Measurements from ENCODE around the gene ENTREP1. TPM values are rescaled to one million over a fixed set of nuclear protein-coding genes. Genes with fewer than 3 reads are reported as not detected.
A peak's percentile ranks its signal among the peaks of the same experiment; 100 is the strongest.

ENTREP1 gene
- total RNA-seq, 1 donor from 2014 or later = 0.53 TPM

GRCh38 chr9:69325409-69326212 is 596 bp downstream of the ENTREP1 start:
- Histone ChIP-seq H3K27me3 (ENCODE audit: control insufficient read depth, insufficient read depth, low read length) (no peaks in the 10 kb centered on the region), H3K4me3 (ENCODE audit: low read depth, low read length) (peak overlapping the region; percentile 51), H3K36me3 (ENCODE audit: control insufficient read depth, insufficient read depth, low read length) (no peaks in the 10 kb centered on the region)
- TF ChIP-seq CTCF (IDR thresholded peaks at IDR 0.05; ENCODE audit: insufficient read depth, low read length, severe bottlenecking) = no peak
- FAIRE-seq (no peak), DNase-seq (ENCODE audit: low read depth) (no peak)

GRCh38 chr9:69326261-69326660 is 1.2 kb downstream of the ENTREP1 start:
- no peak overlapping the region for H3K4me3 ChIP-seq (ENCODE audit: low read depth, low read length)
- no peaks in the 10 kb centered on the region for H3K27me3 ChIP-seq (ENCODE audit: control insufficient read depth, insufficient read depth, low read length)
- TF ChIP-seq CTCF (IDR thresholded peaks at IDR 0.05; ENCODE audit: insufficient read depth, low read length, severe bottlenecking) = no peak

GRCh38 chr9:69330580-69330979 is 5.6 kb downstream of the ENTREP1 start:
- no peak for FAIRE-seq
- no peak for TF ChIP-seq CTCF (IDR thresholded peaks at IDR 0.05; ENCODE audit: insufficient read depth, low read length, severe bottlenecking)
- H3K4me3 ChIP-seq (ENCODE audit: low read depth, low read length) = no peak overlapping the region

More at GRCh38 chr9:69326261-69326660, 1.2 kb downstream of the ENTREP1 start:
- DNase-seq (ENCODE audit: low read depth) = no peak
- no peak for FAIRE-seq
- H3K36me3 ChIP-seq (ENCODE audit: control insufficient read depth, insufficient read depth, low read length) = no peaks in the 10 kb centered on the region

GRCh38 chr9:69331444-69331843 is 6.4 kb downstream of the ENTREP1 start:
- DNase-seq (ENCODE audit: low read depth) (peak; percentile 92), FAIRE-seq (peak; percentile 18)
- no peak for TF ChIP-seq CTCF (IDR thresholded peaks at IDR 0.05; ENCODE audit: insufficient read depth, low read length, severe bottlenecking)
- Histone ChIP-seq H3K4me3 (ENCODE audit: low read depth, low read length) (no peak overlapping the region), H3K36me3 (ENCODE audit: control insufficient read depth, insufficient read depth, low read length) (no peaks in the 10 kb centered on the region), H3K27me3 (ENCODE audit: control insufficient read depth, insufficient read depth, low read length) (no peaks in the 10 kb centered on the region)

More at GRCh38 chr9:69330580-69330979, 5.6 kb downstream of the ENTREP1 start:
- Histone ChIP-seq H3K27me3 (ENCODE audit: control insufficient read depth, insufficient read depth, low read length) (no peaks in the 10 kb centered on the region), H3K36me3 (ENCODE audit: control insufficient read depth, insufficient read depth, low read length) (no peaks in the 10 kb centered on the region)
- no peak for DNase-seq (ENCODE audit: low read depth)

GRCh38 chr9:69332067-69332685 is 7.2 kb downstream of the ENTREP1 start:
- DNase-seq (ENCODE audit: low read depth) (peak; percentile 7), FAIRE-seq (no peak)
- Histone ChIP-seq H3K27me3 (ENCODE audit: control insufficient read depth, insufficient read depth, low read length) (no peaks in the 10 kb centered on the region), H3K4me3 (ENCODE audit: low read depth, low read length) (no peak overlapping the region), H3K36me3 (ENCODE audit: control insufficient read depth, insufficient read depth, low read length) (no peaks in the 10 kb centered on the region)
- TF ChIP-seq CTCF (IDR thresholded peaks at IDR 0.05; ENCODE audit: insufficient read depth, low read length, severe bottlenecking) = no peak
